PC-3 (cell line): ENCODE data around the gene SORD. TPM values are rescaled to one million over a fixed set of nuclear protein-coding genes. Genes with fewer than 3 reads are reported as not detected.

Experiments used
- ATAC-seq: fragments of 200-7000 bp; cut with Tn5 transposase; 2 replicates; pipeline ENCODE4 v1.9.1; 2020; ENCODE audit warnings: mild to moderate bottlenecking, moderate library complexity
- BruUV-seq: library from RNA; stranded (reverse); fragments of 400-500 nt; replicated peaks from 2 replicates; lab custom pipeline; 2021; lab: Mats Ljungman, UMichigan
- CTCF ChIA-PET: fragments of 300-600 bp; sonication (Branson Sonifier 250); formaldehyde crosslinking; loops from one replicate; lab custom pipeline; 2022; ENCODE audit warnings: antibody characterized with exemption; lab: Charles Lee
- POLR2A ChIA-PET: fragments of 300-600 bp; sonication (Branson Sonifier 250); formaldehyde crosslinking; loops from one replicate; lab custom pipeline; 2022; ENCODE audit warnings: antibody characterized with exemption; ENCODE audit not compliant: unreplicated experiment; lab: Charles Lee
- DNase-seq: peaks from one replicate; pipeline ENCODE4 v3.0.0-alpha.2; 2015
- H2AFZ ChIP-seq: fragments of 300-600 bp; sonication (generic); 2 replicates; pipeline ENCODE4 v1.6.0; 2016; ENCODE audit warnings: antibody characterized with exemption, low read length
- H3F3A ChIP-seq: fragments of 300-600 bp; sonication (generic); one replicate; pipeline ENCODE4 v1.6.0; 2017; ENCODE audit warnings: antibody characterized with exemption, low read length, control low read depth, mild to moderate bottlenecking; ENCODE audit not compliant: unreplicated experiment
- H3K27ac ChIP-seq: fragments of 300-600 bp; sonication (generic); 2 replicates; pipeline ENCODE4 v1.5.1; 2016; ENCODE audit warnings: mild to moderate bottlenecking, low read length
- H3K27me3 ChIP-seq: fragments of 300-600 bp; sonication (generic); 2 replicates; pipeline ENCODE4 v1.6.1; 2016; ENCODE audit warnings: low read length, mixed read lengths
- H3K36me3 ChIP-seq: fragments of 300-600 bp; sonication (generic); 2 replicates; pipeline ENCODE4 v1.6.1; 2016; ENCODE audit warnings: low read depth, mixed run types, low read length, mixed read lengths
- H3K4me1 ChIP-seq: fragments of 300-600 bp; sonication (generic); 2 replicates; pipeline ENCODE4 v1.5.1; 2016; ENCODE audit warnings: low read length; ENCODE audit not compliant: insufficient read depth
- H3K4me2 ChIP-seq: fragments of 300-600 bp; sonication (generic); 2 replicates; pipeline ENCODE4 v1.6.0; 2016; ENCODE audit warnings: low read length
- H3K4me3 ChIP-seq: fragments of 300-600 bp; sonication (generic); 2 replicates; pipeline ENCODE4 v1.5.1; 2016; ENCODE audit warnings: mild to moderate bottlenecking, low read length, mixed read lengths
- H3K79me2 ChIP-seq: fragments of 300-600 bp; sonication (generic); 2 replicates; pipeline ENCODE4 v1.6.1; 2017; ENCODE audit warnings: low read length, mixed read lengths
- H3K9ac ChIP-seq: fragments of 300-600 bp; sonication (generic); 2 replicates; pipeline ENCODE4 v1.6.0; 2016; ENCODE audit warnings: mild to moderate bottlenecking, low read length
- H3K9me2 ChIP-seq: fragments of 300-600 bp; sonication (generic); replicated peaks from 2 replicates; pipeline ENCODE4 v1.6.1; 2016; ENCODE audit warnings: mixed run types, low read length, mixed read lengths
- H3K9me3 ChIP-seq: fragments of 300-600 bp; sonication (generic); 2 replicates; pipeline ENCODE4 v1.6.1; 2016; ENCODE audit warnings: low read length, mixed read lengths
- H4K20me1 ChIP-seq: fragments of 300-600 bp; sonication (generic); 2 replicates; pipeline ENCODE4 v1.6.1; 2016; ENCODE audit warnings: low read length, mixed read lengths
- EZH2 ChIP-seq: fragments of 300-600 bp; sonication (generic); IDR thresholded peaks from one replicate; pipeline ENCODE4 v1.6.1; 2017; ENCODE audit warnings: antibody characterized with exemption, mild to moderate bottlenecking, low read length; ENCODE audit not compliant: unreplicated experiment
- EZH2phosphoT487 ChIP-seq: fragments of 300-600 bp; sonication (generic); IDR thresholded peaks from 2 replicates; pipeline ENCODE4 v1.6.1; 2018; ENCODE audit warnings: mild to moderate bottlenecking, antibody characterized with exemption, low read length, borderline replicate concordance
- intact Hi-C: fragments of 100-400 bp; cut with micrococcal nuclease; formaldehyde crosslinking; loops from 2 replicates; pipeline ENCODE4 v1.9.0; 2023
- total RNA-seq: library from RNA; depleted of rRNA; stranded (reverse); fragments of >200 nt; gene quantifications from 2 replicates; pipeline ENCODE4 v1.2.3, GENCODE V29; 2014
- TF ChIP-seq, protein P1 (sequence below): fragments of 300-600 bp; sonication (generic); conservative IDR thresholded peaks from 2 replicates; pipeline ENCODE4 v1.5.1; 2017; ENCODE audit warnings: antibody characterized with exemption, low read depth, mild to moderate bottlenecking, low read length

The SORD gene
- total RNA-seq, 1 experiment from 2014 or later: 119 TPM

GRCh38 chr15:45116006-45116481, 93.0 kb downstream of the SORD start:
- POLR2A ChIA-PET: no interaction called here
- intact Hi-C loops: no loop called here
- no peaks in the 10 kb centered on the region for H3F3A ChIP-seq
- BruUV-seq: no TSS peak
- ATAC-seq: no peak
- TF ChIP-seq EZH2: no peak
- TF ChIP-seq, protein P1, sequence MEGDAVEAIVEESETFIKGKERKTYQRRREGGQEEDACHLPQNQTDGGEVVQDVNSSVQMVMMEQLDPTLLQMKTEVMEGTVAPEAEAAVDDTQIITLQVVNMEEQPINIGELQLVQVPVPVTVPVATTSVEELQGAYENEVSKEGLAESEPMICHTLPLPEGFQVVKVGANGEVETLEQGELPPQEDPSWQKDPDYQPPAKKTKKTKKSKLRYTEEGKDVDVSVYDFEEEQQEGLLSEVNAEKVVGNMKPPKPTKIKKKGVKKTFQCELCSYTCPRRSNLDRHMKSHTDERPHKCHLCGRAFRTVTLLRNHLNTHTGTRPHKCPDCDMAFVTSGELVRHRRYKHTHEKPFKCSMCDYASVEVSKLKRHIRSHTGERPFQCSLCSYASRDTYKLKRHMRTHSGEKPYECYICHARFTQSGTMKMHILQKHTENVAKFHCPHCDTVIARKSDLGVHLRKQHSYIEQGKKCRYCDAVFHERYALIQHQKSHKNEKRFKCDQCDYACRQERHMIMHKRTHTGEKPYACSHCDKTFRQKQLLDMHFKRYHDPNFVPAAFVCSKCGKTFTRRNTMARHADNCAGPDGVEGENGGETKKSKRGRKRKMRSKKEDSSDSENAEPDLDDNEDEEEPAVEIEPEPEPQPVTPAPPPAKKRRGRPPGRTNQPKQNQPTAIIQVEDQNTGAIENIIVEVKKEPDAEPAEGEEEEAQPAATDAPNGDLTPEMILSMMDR: no peak
- no peak for TF ChIP-seq EZH2phosphoT487
- H3K9me3 ChIP-seq: no peaks in the 10 kb centered on the region
- CTCF ChIA-PET: interaction anchor here (0.6 kb wide), 1 partner anchor 1272 kb away, joined by 3 read pairs; no protein-coding TSS in a partner anchor
- no peaks in the 10 kb centered on the region for H3K4me1 ChIP-seq
- H4K20me1 ChIP-seq: no peaks in the 10 kb centered on the region
- H2AFZ ChIP-seq: no peak overlapping the region
- no peaks in the 10 kb centered on the region for H3K36me3 ChIP-seq
- H3K9me2 ChIP-seq: no peaks in the 10 kb centered on the region
- no peak for DNase-seq
- peaks cover 24% of the 10 kb centered on the region for H3K27me3 ChIP-seq
- no peak overlapping the region for H3K9ac ChIP-seq
- no peak overlapping the region for H3K27ac ChIP-seq
- no peak overlapping the region for H3K4me3 ChIP-seq
- H3K4me2 ChIP-seq: no peak overlapping the region
- H3K79me2 ChIP-seq: no peaks in the 10 kb centered on the region

GRCh38 chr15:45116482-45117307, 93.7 kb downstream of the SORD start:
- no peaks in the 10 kb centered on the region for H3K9me2 ChIP-seq
- BruUV-seq: no TSS peak
- no peaks in the 10 kb centered on the region for H4K20me1 ChIP-seq
- H3K79me2 ChIP-seq: no peaks in the 10 kb centered on the region
- TF ChIP-seq EZH2phosphoT487: no peak
- no peak for TF ChIP-seq EZH2
- TF ChIP-seq, protein P1: no peak
- H3K4me3 ChIP-seq: no peak overlapping the region
- ATAC-seq: no peak
- H3K36me3 ChIP-seq: no peaks in the 10 kb centered on the region
- peaks cover 2% of the 10 kb centered on the region for H3K4me1 ChIP-seq
- ChIA-PET POLR2A (no interaction called here), CTCF (no interaction called here)
- H3K27me3 ChIP-seq: peaks cover 24% of the 10 kb centered on the region
- no peak overlapping the region for H3K9ac ChIP-seq
- no peak overlapping the region for H2AFZ ChIP-seq
- H3K4me2 ChIP-seq: no peak overlapping the region
- no peaks in the 10 kb centered on the region for H3K9me3 ChIP-seq
- H3F3A ChIP-seq: no peaks in the 10 kb centered on the region
- intact Hi-C loops: no loop called here
- no peak for DNase-seq
- H3K27ac ChIP-seq: no peak overlapping the region
